ENCODE data around the gene KCNH4. TPM values are rescaled to one million over a fixed set of nuclear protein-coding genes. Genes with fewer than 3 reads are reported as not detected.
"Not testable (repeated sequence)": the region's sequence is repeated elsewhere in the genome, so short reads cannot be mapped to it uniquely, and the experiment has no call there.

Gene KCNH4
- polyA plus RNA-seq, 3 donors = 0.05 TPM; not detected in 2

DNA sequence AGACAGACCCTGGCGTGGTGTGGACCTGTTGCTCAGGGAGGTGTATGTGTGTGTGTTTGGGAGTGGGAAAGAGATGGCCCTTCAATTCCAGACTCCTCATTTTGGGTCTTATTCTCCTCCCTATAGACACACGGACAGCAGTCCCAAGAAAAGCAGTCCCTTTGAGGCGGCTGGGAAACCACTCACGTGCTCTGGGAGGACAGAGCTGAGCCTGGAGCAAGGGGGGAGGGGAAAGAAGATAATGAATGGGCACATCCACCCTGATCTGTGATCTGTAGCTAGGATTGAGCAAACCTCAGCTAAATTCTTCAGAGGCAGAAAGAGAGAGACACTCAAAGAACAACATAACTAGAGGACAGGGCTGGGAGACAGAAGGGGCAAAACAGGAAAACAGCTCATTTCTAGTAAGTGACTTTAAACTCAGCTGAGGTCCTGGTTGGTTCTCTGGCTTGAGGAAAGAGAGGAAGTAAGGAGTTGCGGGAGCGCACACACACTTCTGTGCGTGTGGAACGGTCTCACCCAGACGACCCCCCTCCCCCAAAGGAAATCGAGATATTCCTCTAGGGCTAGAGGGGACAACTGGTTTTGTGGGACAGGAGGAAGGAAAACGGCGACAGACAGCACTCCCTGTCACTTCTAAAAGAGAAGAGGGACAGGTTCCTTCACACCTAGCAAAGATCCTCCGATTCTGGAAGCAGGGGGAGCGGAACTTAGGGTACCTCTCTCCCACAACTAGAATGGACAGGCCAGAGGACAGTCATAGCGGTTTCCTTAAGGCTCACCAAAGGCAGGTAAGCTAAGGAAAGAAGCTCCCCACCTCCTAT lies 26.8 kb downstream of the KCNH4 start:
- TF ChIP-seq, protein P1, sequence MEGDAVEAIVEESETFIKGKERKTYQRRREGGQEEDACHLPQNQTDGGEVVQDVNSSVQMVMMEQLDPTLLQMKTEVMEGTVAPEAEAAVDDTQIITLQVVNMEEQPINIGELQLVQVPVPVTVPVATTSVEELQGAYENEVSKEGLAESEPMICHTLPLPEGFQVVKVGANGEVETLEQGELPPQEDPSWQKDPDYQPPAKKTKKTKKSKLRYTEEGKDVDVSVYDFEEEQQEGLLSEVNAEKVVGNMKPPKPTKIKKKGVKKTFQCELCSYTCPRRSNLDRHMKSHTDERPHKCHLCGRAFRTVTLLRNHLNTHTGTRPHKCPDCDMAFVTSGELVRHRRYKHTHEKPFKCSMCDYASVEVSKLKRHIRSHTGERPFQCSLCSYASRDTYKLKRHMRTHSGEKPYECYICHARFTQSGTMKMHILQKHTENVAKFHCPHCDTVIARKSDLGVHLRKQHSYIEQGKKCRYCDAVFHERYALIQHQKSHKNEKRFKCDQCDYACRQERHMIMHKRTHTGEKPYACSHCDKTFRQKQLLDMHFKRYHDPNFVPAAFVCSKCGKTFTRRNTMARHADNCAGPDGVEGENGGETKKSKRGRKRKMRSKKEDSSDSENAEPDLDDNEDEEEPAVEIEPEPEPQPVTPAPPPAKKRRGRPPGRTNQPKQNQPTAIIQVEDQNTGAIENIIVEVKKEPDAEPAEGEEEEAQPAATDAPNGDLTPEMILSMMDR (IDR thresholded peaks at IDR 0.05) = no peak
- Mint-ChIP-seq H3K36me3 (peaks cover 15 to 30% of the 10 kb centered on the region in 2 donors), H3K9me3 (no peaks in the 10 kb centered on the region), H3K4me1 (peaks cover 36% of the 10 kb centered on the region), H3K4me3 (peak overlapping the region; percentile 93 to 97), H3K27ac (peak overlapping the region; percentile 88 to 97 (median 93)), H3K27me3 (ENCODE audit: low read depth in 3 of 3) (peaks cover 0 to 2% (median 0%) of the 10 kb centered on the region in 3 donors)
- H3K27ac ChIP-seq (ENCODE audit: low read depth in 1 of 2, low read length in 2 of 2) = peak overlapping the region; percentile 78 to 87
- H3K79me2 ChIP-seq (ENCODE audit: insufficient read depth, low read length) = peaks cover 58% of the 10 kb centered on the region
- intact Hi-C loops (cut with micrococcal nuclease) = loop anchor here in 1 of 2 donors (2.0 kb wide), 1 partner anchor 187 kb away; the partner anchor contains the start of gene CNP
- no CpG with 5 or more reads among the region's 15 CpGs for WGBS (ENCODE audit: insufficient coverage)
- H3K9me3 ChIP-seq (replicated peaks in 1 of 2; ENCODE audit: control insufficient read depth in 1 of 2, insufficient read depth in 1 of 2, low read length in 2 of 2) = no peaks in the 10 kb centered on the region
- H2AFZ ChIP-seq (ENCODE audit: insufficient read depth, low read depth, low read length, poor library complexity, severe bottlenecking) = peak overlapping the region; percentile 53
- peaks cover 11 to 29% of the 10 kb centered on the region in 2 donors for H3K36me3 ChIP-seq (replicated peaks in 1 of 2; ENCODE audit: control insufficient read depth in 1 of 2, insufficient read depth in 2 of 2, low read length in 2 of 2)
- peak overlapping the region; percentile 94 for H3K9ac ChIP-seq (ENCODE audit: insufficient read depth, low read length, poor library complexity, severe bottlenecking)
- peak overlapping the region; percentile 84 to 89 (median 88) for H3K4me3 ChIP-seq (replicated peaks in 1 of 3; ENCODE audit: low read depth in 2 of 3, low read length in 3 of 3)
- peak overlapping the region; percentile 75 for H3K4me2 ChIP-seq (replicated peaks; ENCODE audit: extremely low read depth, low read length, poor library complexity, severe bottlenecking)
- peak; percentile 48 to 76 (median 69) for DNase-seq
- H4K20me1 ChIP-seq (ENCODE audit: insufficient read depth, low read length) = peaks cover 56% of the 10 kb centered on the region
- H3K4me1 ChIP-seq (ENCODE audit: control insufficient read depth in 1 of 2, insufficient read depth in 2 of 2, low read length in 2 of 2) = peaks cover 19 to 34% of the 10 kb centered on the region in 2 donors
- no peaks in the 10 kb centered on the region for H3K27me3 ChIP-seq (ENCODE audit: control insufficient read depth in 2 of 2, insufficient read depth in 2 of 2, low read length in 2 of 2)

DNA sequence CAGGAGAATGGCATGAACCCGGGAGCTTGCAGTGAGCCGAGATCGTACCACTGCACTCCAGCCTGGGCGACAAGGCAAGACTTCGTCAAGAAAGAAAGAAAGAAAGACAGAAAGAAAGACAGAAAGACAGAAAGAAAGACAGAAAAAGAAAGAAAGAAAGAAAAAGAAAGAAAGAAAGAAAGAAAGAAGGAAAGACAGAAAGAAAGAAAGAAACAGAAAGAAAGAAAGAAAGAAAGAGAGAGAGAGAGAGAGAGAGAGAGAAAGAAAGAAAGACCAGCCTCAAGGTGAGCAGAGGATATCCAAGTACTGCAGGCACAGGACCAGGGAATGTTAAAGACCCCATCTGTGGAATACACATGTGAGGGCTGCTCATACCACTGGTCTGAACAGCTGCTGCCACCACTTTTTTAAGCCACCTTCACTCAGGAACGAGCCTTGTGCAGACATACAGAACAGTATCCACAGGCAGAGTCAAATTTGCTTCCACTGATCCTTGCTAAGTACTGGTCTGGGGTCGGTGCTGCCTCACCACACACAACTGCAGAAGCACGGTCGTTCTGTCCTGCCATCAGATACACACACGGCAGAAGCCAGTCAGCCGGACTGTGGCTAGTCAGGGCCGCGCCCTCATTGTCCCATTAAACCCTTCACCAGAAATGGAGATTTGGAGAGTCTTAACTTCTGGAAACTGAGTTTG lies 33.9 kb downstream of the KCNH4 start:
- Mint-ChIP-seq H3K27ac (peak overlapping the region in 1 of 7 donors; percentile 34), H3K4me3 (no peak overlapping the region), H3K4me1 (peaks cover 24% of the 10 kb centered on the region), H3K36me3 (peaks cover 41 to 73% of the 10 kb centered on the region in 2 donors), H3K9me3 (no peaks in the 10 kb centered on the region), H3K27me3 (ENCODE audit: low read depth in 3 of 3) (no peaks in the 10 kb centered on the region)
- H3K9ac ChIP-seq (ENCODE audit: insufficient read depth, low read length, poor library complexity, severe bottlenecking) = no peak overlapping the region
- no peak overlapping the region for H3K4me2 ChIP-seq (replicated peaks; ENCODE audit: extremely low read depth, low read length, poor library complexity, severe bottlenecking)
- no peak overlapping the region for H3K4me3 ChIP-seq (replicated peaks in 1 of 3; ENCODE audit: low read depth in 2 of 3, low read length in 3 of 3)
- peaks cover 98% of the 10 kb centered on the region for H3K79me2 ChIP-seq (ENCODE audit: insufficient read depth, low read length)
- intact Hi-C loops (cut with micrococcal nuclease) = no loop called here
- H4K20me1 ChIP-seq (ENCODE audit: insufficient read depth, low read length) = peaks cover 98% of the 10 kb centered on the region
- peaks cover 41 to 84% of the 10 kb centered on the region in 2 donors for H3K36me3 ChIP-seq (replicated peaks in 1 of 2; ENCODE audit: control insufficient read depth in 1 of 2, insufficient read depth in 2 of 2, low read length in 2 of 2)
- no peaks in the 10 kb centered on the region for H3K9me3 ChIP-seq (replicated peaks in 1 of 2; ENCODE audit: control insufficient read depth in 1 of 2, insufficient read depth in 1 of 2, low read length in 2 of 2)
- H2AFZ ChIP-seq (ENCODE audit: insufficient read depth, low read depth, low read length, poor library complexity, severe bottlenecking) = no peak overlapping the region
- TF ChIP-seq, protein P1 (IDR thresholded peaks at IDR 0.05) = no peak
- WGBS (ENCODE audit: insufficient coverage) = 96% methylated on average over 4 of the region's 13 CpGs
- H3K27ac ChIP-seq (ENCODE audit: low read depth in 1 of 2, low read length in 2 of 2) = no peak overlapping the region
- H3K4me1 ChIP-seq (ENCODE audit: control insufficient read depth in 1 of 2, insufficient read depth in 2 of 2, low read length in 2 of 2) = peaks cover 0 to 1% of the 10 kb centered on the region in 2 donors
- no peaks in the 10 kb centered on the region for H3K27me3 ChIP-seq (ENCODE audit: control insufficient read depth in 2 of 2, insufficient read depth in 2 of 2, low read length in 2 of 2)
- DNase-seq = no peak

DNA sequence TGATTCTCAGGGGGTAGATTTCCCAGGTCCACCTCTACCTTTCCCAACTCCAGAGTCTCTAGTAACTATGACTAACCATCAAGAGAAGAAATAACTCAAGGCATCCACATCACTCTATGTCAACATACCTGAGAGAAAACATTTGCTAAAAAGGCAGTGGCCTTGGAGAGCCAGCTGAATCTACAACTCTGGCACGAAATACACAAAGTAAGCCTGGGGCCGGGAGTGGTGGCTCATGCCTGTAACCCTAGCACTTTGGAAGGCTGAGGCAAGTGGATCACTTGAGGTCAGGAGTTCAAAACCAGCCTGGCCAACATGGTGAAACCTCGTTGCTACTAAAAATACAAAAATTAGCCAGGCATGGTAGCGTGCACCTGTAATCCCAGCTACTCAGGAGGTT lies 37.8 kb downstream of the KCNH4 start:
- intact Hi-C loops (cut with micrococcal nuclease); DNase-seq; H3K9me3 Mint-ChIP-seq; H3K4me1 ChIP-seq (ENCODE audit: control insufficient read depth in 1 of 2, insufficient read depth in 2 of 2, low read length in 2 of 2); H3K4me3 ChIP-seq (replicated peaks in 1 of 3; ENCODE audit: low read depth in 2 of 3, low read length in 3 of 3); H3K4me3 Mint-ChIP-seq; H3K9me3 ChIP-seq (replicated peaks in 1 of 2; ENCODE audit: control insufficient read depth in 1 of 2, insufficient read depth in 1 of 2, low read length in 2 of 2); H3K27me3 Mint-ChIP-seq (ENCODE audit: low read depth in 3 of 3); H2AFZ ChIP-seq (ENCODE audit: insufficient read depth, low read depth, low read length, poor library complexity, severe bottlenecking); H3K4me2 ChIP-seq (replicated peaks; ENCODE audit: extremely low read depth, low read length, poor library complexity, severe bottlenecking); H3K9ac ChIP-seq (ENCODE audit: insufficient read depth, low read length, poor library complexity, severe bottlenecking); H3K27me3 ChIP-seq (ENCODE audit: control insufficient read depth in 2 of 2, insufficient read depth in 2 of 2, low read length in 2 of 2): not testable (repeated sequence)
- H4K20me1 ChIP-seq (ENCODE audit: insufficient read depth, low read length) = peaks cover 97% of the 10 kb centered on the region
- WGBS (ENCODE audit: insufficient coverage) = 100% methylated on average over 4 of the region's 4 CpGs
- H3K79me2 ChIP-seq (ENCODE audit: insufficient read depth, low read length) = peaks cover 98% of the 10 kb centered on the region
- peaks cover 41 to 86% of the 10 kb centered on the region in 2 donors for H3K36me3 ChIP-seq (replicated peaks in 1 of 2; ENCODE audit: control insufficient read depth in 1 of 2, insufficient read depth in 2 of 2, low read length in 2 of 2)
- Mint-ChIP-seq H3K36me3 (peaks cover 33 to 73% of the 10 kb centered on the region in 2 donors), H3K4me1 (peaks cover 33% of the 10 kb centered on the region), H3K27ac (peak overlapping the region in 3 of 7 donors; percentile 12 to 71 (median 24))
- H3K27ac ChIP-seq (ENCODE audit: low read depth in 1 of 2, low read length in 2 of 2) = peak overlapping the region in 1 of 2 donors; percentile 53

Data from CD14-positive monocyte (primary cell).